Brain microvascular endothelial cell (primary cell): Measurements from ENCODE around the gene CCND2.

Source experiments
- DNase-seq: peaks from one replicate; pipeline ENCODE4 v3.0.0-alpha.2; 2020
- H3K27ac ChIP-seq: fragments of 250-450 bp; sonication (Bioruptor Pico); 2 replicates; pipeline ENCODE4 v1.5.1; 2020; ENCODE audit warnings: mild to moderate bottlenecking, moderate library complexity
- H3K27me3 ChIP-seq: fragments of 250-450 bp; sonication (Bioruptor Pico); replicated peaks from 2 replicates; pipeline ENCODE4 v1.5.1; 2020; ENCODE audit warnings: mild to moderate bottlenecking
- H3K36me3 ChIP-seq: fragments of 250-450 bp; sonication (Bioruptor Pico); replicated peaks from 2 replicates; pipeline ENCODE4 v1.5.1; 2020; ENCODE audit warnings: mild to moderate bottlenecking
- H3K4me3 ChIP-seq: 2 replicates; pipeline ENCODE4 v1.5.1; 2011; ENCODE audit warnings: low read depth, mild to moderate bottlenecking, control low read depth, low read length, moderate library complexity
- CTCF ChIP-seq: IDR thresholded peaks from 2 replicates; pipeline ENCODE4 v1.5.1; 2011; ENCODE audit warnings: low read depth, mild to moderate bottlenecking, moderate library complexity, low read length, control low read depth, inconsistent platforms; ENCODE audit errors: missing control alignments
- in situ Hi-C: cut with HindIII; loops from 2 replicates; pipeline ENCODE4 v1.10.0; 2017; ENCODE audit warnings: low sequenced_read_pairs, low pct_ligation_motif_present

Gene CCND2

GRCh38 chr12:4273652-4274395 lies at the start of gene CCND2:
Gene CCND2 (plus strand): TSS chr12:4273762. CDS start chr12:4274041, 279 bp downstream.
- DNase-seq = peak; percentile 51
- Histone ChIP-seq H3K27ac (no peak within 1 kb of the TSS), H3K27me3 (peaks cover 67% of the 10 kb centered on the region), H3K4me3 (peak within 1 kb of the TSS; percentile 37), H3K36me3 (no peaks in the 10 kb centered on the region)
- in situ Hi-C loops = no loop called here
- TF ChIP-seq CTCF = no peak

GRCh38 chr12:4224206-4224889 lies 49.2 kb upstream of the CCND2 start:
- TF ChIP-seq CTCF = no peak
- no peaks in the 10 kb centered on the region for H3K27me3 ChIP-seq
- no peaks in the 10 kb centered on the region for H3K36me3 ChIP-seq
- in situ Hi-C loops = no loop called here
- no peak for DNase-seq
- H3K4me3 ChIP-seq = no peak overlapping the region
- no peak overlapping the region for H3K27ac ChIP-seq

- in situ Hi-C loops = no loop called here
- Histone ChIP-seq H3K27ac (no peak overlapping the region), H3K4me3 (no peak overlapping the region), H3K27me3 (no peaks in the 10 kb centered on the region), H3K36me3 (no peaks in the 10 kb centered on the region)
- no peak for DNase-seq
- no peak for TF ChIP-seq CTCF
Observed at GRCh38 chr12:4225571-4225970, 48.0 kb upstream of the CCND2 start.

- Histone ChIP-seq H3K27me3 (no peaks in the 10 kb centered on the region), H3K4me3 (no peak overlapping the region), H3K36me3 (no peaks in the 10 kb centered on the region), H3K27ac (no peak overlapping the region)
- no peak for TF ChIP-seq CTCF
- in situ Hi-C loops = no loop called here
- no peak for DNase-seq
Observed at GRCh38 chr12:4227046-4227445, 46.5 kb upstream of the CCND2 start.

GRCh38 chr12:4228122-4228580 lies 45.4 kb upstream of the CCND2 start:
- Histone ChIP-seq H3K27me3 (no peaks in the 10 kb centered on the region), H3K27ac (no peak overlapping the region), H3K4me3 (no peak overlapping the region), H3K36me3 (no peaks in the 10 kb centered on the region)
- in situ Hi-C loops = no loop called here
- TF ChIP-seq CTCF = no peak
- no peak for DNase-seq
